HCT116 (cell line): ENCODE measurements around the gene HEATR3.

ENCODE experiments used
- CEBPB ChIP-seq: IDR thresholded peaks from 2 replicates; pipeline ENCODE4 v1.6.1; 2012; ENCODE audit warnings: low read depth
- CTCF ChIP-seq, 3 experiments: fragments of 200-600 bp in 1 of 3; sonication (generic) in 1 of 3; IDR thresholded peaks in 2 of 3; conservative IDR thresholded peaks in 1 of 3; 2 replicates each; pipeline ENCODE4 v1.5.1; 2012 to 2017; ENCODE audit warnings: low read depth in 2 of 3, low read length in 2 of 3, antibody characterized with exemption in 1 of 3, borderline replicate concordance in 1 of 3, control low read depth in 1 of 3, mild to moderate bottlenecking in 1 of 3, mixed read lengths in 1 of 3, mixed run types in 1 of 3, moderate library complexity in 1 of 3; ENCODE audit not compliant: insufficient read depth in 1 of 3
- EZH2phosphoT487 ChIP-seq: fragments of 200-600 bp; IDR thresholded peaks from 2 replicates; pipeline ENCODE4 v1.6.1; 2018; ENCODE audit warnings: antibody characterized with exemption, borderline replicate concordance
- JUND ChIP-seq: IDR thresholded peaks from 2 replicates; pipeline ENCODE4 v1.6.1; 2012
- POLR2A ChIP-seq: IDR thresholded peaks from 2 replicates; pipeline ENCODE4 v1.7.0; 2011; ENCODE audit warnings: borderline replicate concordance; ENCODE audit not compliant: insufficient read depth, insufficient read length; ENCODE audit errors: extremely low read depth
- ZNF274 ChIP-seq: fragments of 200-500 bp; sonication (Bioruptor generic); IDR thresholded peaks from 2 replicates; pipeline ENCODE4 v1.6.1; 2014; ENCODE audit warnings: mild to moderate bottlenecking, low read depth, low read length, inconsistent platforms

- TF ChIP-seq JUND (no peak), ZNF274 (no peak), CTCF (IDR thresholded peaks at IDR 0.05 in 2 of 3, conservative IDR thresholded peaks at IDR 0.05 in 1 of 3; ENCODE audit: borderline replicate concordance in 1 of 3, insufficient read depth in 1 of 3, low read depth in 2 of 3, low read length in 2 of 3) (no peak), CEBPB (no peak), EZH2phosphoT487 (no peak), POLR2A (no peak)
Measured at GRCh38 chr16:50137268-50137667, 71.5 kb downstream of the HEATR3 start.
